CD4-positive, alpha-beta T cell treated with Interleukin-6 for 4 hours (primary cell): ENCODE measurements around the gene SASH1.

Source experiments
- DNase-seq: peaks from one replicate; pipeline ENCODE4 v3.0.0-alpha.2; 2020; ENCODE audit warnings: mixed read lengths

The SASH1 gene

DNA sequence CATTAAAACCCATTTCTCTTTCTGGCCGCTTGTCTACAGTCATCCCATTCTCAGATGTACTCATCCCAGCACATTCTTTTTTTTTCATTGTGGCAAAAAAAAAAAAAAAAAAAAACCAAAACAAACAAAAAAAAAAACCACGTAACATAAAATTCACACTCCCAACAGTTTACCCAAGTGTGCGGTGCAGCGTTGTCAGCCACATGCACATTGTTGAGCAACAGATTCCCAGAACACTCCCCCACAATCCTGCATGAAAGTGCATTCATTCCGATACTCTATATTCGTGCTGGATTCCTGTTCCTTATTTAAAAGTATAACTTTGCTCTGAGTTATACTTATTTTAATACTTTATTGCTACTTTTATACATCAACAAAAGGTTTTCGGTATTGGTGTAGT is 96.0 kb downstream of the SASH1 start:
- no peak for DNase-seq

DNA sequence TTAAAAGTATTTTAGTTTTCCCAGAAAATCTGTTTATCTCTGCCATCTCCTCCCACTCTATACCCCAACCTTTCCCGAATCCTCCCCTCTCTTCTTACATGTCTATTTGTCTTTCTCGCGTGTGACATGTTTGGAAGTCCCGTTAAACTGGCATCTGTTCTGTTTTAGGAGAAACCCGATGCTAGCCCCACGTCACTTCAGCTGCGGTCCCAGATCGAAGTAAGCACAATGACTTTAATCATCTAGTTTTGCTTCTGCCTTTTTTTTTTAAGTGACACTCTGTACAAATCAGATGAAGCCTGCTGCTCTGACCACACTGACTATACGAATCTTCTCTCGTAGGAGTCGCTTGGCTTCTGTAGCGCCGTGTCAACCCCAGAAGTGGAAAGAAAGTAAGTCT is 97.4 kb downstream of the SASH1 start:
- DNase-seq, result no peak

DNA sequence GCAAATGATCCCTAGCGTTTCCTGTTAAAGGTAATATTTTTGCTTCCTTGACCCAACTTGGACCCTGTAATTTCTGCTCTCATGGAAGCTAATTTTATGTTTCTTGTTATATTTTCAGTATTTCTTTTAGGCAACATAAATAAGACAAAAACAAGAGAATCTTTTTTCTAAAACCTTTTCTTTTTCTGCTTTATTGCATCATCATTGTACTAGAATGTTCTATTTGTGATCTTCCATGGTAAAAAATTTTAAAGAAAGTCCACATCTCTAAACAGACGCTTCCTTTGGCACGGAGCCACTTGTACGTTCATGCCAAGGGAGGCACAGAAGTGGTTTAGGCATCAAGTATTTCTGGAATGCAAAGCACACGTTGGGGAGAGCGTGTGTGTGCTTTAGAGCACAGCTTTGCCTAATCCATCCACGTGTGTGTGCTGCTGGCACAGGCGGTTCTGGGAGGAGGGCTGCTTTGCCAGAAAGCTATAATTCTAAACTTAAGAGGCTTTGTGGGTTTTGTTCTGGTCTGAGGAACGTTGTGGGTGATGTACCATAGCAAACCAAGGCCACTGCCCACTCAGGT is 98.3 kb downstream of the SASH1 start:
- DNase-seq, result no peak

DNA sequence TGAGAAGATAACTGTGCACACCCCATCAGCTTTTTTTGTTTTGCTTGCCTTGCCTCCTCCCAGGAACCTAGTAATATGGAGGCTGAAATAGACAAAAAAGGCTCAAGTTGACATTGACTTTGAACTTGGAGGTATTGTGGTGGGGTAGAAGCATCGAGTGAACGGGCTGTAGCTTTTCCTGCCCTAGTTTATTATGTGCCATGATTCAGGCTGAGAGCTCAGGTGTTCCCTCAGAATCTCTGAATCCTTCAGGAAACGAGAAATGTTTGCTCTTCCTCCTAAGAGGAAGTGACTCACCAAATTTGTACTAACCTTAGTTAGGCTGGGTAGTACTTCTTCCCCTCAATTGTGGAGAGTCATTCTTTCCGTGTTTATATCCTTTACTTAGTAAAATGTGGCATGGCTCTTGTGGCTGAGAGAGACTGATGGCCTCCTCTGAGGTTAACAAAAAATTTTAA is 98.8 kb downstream of the SASH1 start:
- no peak for DNase-seq

DNA sequence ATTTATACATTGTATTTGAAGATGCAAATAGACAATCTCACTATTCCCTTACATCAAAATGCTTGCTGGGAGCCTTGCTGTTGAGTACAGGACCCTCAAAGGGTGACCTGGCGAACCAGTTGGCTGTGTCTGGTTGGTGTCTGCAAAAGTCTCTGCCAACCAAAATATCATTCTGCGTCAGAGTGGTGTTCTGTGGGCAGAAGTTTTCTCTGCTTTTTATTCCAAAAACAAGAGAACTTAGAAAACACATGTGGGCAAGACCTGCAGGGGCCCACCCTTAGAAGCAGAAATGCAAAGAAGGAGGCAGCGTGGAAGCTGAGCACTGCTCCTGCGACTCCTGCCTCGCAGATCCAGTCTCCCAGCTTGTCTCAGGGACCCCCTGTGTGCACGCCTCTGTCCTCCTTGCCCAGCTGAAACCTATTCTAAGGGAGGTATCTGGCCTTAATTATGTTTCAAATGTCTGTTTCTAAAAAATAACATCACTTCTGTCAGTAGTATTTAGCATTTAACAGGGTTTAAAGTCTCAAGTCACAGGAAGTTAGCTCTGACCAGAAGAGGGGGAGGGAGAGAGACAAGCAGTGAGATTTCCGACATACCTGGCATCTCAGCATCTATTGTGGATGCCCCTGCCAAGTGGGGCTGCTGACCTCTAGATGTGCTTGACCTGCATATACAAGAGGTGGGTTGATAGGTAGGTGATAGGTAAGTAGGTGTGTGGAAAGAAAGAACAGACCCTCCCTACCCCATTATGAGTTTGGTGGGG is 101.3 kb downstream of the SASH1 start:
- DNase-seq, result no peak

DNA sequence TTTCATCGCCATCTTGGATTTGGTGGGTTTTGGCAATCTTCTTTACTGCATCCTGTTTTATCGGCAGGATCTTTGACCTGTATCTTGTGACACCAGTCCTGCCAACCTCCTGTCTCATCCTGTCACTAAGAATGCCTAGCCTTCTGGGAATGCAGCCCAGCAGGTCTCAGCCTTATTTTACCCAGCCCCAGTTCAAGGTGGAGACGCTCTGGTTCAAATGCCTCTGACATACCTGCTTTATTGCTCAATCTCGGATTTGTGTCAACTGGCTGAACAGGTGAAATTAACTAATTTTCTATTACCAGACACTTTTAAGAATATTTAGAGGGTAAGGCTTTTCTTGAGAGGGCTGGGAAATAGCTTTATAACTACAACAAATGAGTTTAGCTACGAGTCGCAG is 102.5 kb downstream of the SASH1 start:
- DNase-seq, result no peak

DNA sequence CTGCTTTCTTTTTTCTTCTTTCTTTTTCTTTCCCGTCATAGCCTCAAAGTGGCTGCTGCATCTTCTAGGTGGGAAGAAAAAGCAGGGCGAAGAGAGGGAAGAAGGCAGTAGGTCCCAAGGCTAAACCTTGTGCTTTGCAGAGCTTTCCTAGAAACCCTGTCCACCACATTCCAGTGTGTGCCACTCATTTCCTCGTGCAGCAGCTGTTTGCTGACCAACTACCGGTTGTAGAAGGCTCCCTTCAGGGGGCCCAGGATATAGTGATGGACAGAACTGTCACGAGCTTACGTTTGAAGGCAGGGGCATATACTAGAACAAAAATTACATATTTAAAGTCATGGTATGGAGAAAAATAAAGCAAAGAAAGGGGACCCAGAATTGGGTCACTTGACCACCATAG is 103.0 kb downstream of the SASH1 start:
- no peak for DNase-seq

DNA sequence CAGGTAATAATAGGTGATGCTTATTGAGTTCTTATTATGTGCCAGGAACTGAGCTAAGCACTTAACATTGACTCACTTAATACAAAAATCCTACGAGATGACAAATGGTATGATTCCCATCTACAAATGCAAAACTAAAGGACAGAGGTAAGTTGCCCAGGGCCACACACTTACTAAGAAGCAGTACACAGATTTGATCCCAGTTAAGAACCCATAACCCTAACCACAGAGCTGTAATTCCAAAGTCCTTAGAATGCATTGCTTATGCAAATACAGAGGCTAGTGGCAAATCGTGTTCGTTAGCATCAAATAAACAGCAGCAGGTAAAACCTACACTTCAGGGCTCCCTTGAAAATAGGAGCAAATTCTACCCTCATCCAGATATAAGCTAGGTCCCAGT is 104.0 kb downstream of the SASH1 start:
- DNase-seq, result no peak

DNA sequence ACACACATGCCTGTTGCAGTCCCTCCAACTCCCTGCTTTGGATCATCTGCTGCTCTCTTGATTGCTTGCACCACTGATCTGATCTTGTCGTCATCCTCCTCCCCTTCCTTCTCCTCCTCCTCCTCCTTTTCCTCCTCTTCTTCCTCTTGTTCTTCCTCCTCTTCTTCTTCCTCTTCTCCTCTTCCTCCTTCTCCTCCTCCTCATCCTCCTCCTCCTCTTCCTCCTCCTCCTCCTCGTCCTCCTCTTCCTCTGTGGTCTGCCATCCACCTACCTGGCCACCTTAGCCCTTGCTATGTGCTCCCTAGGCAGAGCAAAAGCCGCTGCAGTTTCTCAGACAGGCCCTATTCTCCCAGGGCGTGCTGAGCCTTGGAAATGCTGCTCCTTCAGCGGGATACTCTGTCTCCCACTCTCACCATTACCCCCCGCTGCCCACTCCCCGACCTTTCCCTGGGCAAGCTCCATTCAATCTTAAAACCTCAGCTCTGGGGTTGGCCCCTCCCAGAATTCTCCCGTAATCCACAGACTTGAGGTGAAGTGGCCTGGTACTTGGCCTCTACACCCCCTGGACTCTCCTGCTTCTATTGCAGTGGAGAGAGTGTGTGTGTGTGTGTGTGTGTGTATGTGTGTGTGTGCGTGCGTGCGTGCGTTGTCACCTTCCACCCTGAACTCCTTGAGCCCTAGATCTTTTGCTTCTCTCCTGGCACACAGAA is 105.0 kb downstream of the SASH1 start:
- no peak for DNase-seq

DNA sequence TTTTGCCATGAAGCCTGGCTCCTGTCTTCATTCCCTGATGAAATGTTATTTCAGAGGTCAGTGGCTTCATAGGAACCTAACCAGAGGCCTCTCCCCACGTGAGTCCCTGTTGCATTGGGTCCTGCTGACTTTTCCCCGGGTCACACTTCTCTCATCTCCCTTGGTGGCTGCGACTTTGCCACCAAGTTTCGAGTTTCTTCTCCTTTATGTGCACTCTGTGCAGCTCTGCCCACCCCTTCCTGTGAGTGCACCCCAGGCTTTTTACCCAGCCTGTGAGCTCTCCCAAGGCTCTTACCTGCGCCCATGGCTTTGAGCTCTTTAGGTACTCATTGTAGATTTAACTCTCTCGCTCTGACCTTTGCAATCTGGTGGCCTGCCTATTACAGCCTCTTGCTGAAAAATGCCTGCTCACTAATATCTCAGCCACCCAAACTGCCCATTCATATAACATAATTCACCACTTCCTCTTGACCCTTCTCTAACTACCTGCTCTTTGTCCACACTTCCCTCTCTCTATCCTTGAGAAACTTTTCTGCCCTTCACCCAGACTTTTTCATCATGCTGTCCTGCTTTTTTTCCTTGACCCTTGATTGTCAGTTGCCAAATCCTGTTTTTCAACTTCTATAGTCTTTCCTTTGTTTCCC is 105.9 kb downstream of the SASH1 start:
- no peak for DNase-seq

DNA sequence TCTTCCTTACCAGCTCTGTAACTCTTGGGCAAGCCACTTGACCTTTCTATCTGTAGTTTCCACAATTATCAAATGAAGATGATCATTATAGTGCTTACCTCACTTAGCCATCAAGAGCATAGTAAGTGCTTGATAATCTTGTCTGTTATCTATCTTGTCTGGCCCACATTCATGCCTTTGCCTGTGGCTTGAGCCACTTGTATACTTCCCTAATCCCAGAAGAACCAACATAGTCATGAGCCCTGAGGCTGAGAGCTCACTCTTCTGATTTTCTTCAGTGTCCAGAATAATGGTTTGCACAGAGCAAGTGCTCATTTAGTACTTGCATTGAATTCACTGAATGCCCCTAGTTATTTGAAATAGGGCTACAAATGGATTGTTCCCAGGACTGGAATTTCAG is 108.2 kb downstream of the SASH1 start:
- DNase-seq, result no peak

DNA sequence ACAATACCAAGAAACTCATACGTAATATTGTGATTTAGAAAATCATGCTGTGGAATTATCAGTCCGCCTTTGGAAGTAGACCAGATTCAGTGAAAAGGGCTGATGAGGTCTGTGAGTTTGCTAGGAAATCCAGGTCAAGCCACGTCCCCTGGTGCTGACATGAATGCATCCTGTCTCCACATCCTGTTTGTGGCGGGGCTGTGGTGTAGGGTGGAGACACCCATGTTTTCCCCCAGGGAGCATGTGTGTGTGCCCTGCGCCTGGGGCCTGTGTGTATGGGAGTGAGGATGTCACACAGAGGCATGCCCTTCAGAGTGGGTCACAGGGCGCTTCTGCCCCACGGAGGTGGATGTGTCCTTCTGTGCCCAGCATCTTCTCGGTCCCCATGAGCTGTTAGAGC is 109.1 kb downstream of the SASH1 start:
- DNase-seq, result peak; percentile 23

DNA sequence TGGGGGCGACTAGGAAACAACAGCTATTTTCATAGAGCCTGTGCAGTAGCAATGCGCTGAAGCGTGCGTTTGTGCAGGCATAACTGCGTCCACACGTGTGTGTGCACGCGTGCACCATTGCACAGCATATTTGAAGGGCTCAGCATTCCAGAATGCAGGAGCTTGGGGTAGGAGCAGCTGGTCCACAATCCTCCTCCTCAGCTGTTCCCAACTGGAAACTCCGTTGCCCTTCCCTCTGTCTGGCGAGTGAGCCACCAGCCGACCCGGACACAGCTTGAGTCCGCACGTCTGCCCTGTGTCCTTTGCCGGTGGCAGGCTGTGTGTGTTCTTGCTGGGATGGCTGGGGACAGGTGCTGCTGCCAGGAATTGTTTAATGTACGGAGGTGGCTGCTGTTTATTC is 110.2 kb downstream of the SASH1 start:
- no peak for DNase-seq

DNA sequence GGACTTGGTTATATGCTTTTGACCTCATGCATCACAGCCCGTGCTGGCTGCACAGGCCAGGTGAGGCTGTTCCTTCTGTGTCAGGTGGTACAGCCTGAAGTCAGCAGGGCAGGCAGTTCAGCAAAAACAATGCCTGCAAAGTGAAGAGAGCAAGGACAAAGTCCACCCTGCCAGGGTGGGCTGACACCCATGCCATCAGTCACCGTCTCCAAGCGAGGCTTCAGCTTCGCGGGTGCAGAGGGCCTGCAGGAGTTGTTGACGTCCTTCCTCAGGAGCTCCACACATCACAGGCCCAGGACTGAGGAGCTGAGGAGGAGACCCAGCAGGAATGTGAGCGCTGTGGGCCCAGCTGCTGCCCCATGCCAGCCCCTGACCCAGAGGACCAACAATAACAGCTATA is 111.3 kb downstream of the SASH1 start:
- no peak for DNase-seq

DNA sequence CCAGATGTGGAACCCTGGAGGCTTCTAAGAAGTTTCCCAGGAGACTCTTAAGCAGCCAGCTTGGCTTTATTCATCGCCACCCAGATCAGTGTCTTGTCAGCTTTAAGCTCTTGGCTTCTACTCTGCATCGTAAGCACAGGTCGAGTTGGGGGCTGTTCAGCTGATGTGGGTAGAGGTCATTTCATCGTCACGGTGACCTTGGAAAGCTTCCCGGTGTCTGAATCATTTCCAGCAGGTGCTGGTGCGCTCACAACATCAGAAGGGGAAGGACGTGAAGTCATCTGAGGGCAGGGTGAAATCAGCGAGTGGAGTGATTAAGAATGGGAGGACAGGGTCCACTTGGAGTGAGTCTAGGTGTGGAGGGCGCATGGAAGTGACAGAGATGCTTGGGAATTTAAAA is 112.6 kb downstream of the SASH1 start:
- DNase-seq, result no peak

DNA sequence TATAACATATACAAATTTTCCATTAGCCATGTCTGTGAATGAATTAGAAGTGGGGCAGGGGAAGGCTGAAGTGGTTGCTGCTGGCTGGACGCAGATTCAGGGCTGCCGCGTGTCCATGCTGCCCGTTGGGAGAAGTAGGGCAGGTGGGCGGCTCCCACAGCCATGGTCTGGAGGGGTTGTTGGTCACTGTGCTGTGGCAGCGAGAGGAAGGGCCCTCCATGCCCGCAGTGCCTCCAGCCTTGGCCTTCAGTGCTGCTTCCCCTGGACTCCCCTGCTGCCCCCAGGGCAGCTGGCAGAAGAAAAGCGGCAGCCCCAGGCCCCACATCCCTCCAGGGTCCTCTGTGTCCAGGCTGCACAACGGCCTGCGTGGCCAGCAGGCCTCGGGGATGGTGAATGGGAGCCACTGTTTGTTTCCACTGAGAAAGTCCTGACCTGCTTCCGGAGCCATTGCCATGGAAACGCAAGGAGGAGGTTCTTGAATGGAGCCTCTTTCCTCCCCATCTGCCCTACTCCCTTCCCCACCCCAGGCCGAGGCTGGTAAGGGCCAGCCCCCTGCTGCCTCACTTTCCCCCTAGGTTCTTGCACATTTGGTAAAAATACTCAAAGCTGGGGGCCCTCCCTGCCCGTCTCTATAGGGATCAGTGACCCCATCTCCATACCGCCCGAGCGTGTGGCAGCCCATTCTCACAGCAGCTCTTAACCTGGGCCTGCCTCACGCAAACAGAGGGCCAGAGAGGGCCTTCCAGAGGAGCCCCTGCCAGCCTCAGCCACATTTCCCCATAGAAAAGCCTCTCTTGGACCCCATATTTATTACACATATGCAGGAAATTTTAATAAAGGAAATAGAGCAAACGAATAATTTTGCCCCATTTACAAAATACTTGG is 113.3 kb downstream of the SASH1 start:
- no peak for DNase-seq

DNA sequence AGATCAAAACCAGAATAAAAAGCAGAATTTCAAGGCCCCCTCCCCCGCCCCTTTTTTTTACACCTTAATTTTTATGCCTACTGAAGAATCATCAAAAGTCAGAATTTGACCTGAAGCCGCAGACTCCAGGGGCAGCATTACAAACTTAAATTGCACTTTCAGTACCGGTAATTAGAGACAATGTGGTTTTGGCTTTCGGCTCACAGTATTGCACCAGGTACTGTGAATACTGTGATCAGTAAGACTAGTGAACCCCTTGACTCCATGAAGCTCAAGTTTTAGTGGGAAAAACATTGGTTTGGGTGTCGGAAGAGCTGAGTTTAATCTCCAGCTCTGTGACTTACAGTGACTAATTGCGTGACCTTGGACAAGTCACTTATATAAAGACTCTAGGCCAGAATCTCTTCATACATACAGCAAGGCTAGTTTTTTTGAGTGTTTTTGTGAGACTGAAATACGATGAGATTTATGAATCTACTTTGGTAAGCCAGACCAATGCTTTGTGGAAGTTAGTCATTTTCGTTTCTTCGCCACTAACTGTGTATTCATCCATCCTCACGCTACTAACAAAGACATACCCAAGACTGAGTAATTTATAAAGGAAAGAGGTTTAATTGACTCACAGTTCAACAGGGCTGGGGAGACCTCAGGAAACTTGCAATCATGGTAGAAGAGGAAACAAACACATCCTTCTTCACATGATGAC is 114.7 kb downstream of the SASH1 start:
- DNase-seq, result no peak

DNA sequence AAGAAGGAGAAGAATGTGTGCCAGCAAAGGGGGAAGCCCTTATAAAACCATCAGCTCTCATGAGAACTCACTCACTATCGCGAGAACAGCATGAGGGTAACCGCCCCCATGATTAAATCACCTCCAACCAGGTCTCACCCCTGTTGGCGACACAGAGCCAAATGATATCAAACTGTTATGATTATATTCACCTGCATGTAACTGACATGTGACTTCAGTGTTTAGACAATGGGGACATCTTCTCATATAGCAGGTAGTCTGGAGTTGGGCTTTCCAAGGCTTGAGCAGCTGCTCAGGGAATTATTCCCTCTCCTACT is 115.2 kb downstream of the SASH1 start:
- DNase-seq, result no peak

DNA sequence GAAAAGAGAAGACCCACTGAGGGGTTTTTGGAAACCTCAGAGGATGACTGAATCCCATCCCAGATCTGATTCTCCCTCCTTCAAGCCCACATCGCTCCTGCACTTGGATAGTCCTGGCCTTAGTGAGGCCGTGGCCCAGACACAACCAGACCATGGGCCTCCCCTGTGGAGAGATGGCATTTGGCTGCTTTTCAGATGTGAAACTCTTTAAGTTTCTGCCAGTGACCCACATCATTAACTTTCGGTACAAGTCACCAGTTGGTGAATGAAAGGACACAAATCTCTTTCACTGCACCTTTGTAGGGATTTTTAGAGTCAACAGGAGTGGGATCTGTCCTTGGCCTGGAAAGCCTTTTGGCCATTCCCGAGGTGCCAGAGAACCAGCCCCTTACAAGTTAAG is 116.6 kb downstream of the SASH1 start:
- DNase-seq, result no peak

DNA sequence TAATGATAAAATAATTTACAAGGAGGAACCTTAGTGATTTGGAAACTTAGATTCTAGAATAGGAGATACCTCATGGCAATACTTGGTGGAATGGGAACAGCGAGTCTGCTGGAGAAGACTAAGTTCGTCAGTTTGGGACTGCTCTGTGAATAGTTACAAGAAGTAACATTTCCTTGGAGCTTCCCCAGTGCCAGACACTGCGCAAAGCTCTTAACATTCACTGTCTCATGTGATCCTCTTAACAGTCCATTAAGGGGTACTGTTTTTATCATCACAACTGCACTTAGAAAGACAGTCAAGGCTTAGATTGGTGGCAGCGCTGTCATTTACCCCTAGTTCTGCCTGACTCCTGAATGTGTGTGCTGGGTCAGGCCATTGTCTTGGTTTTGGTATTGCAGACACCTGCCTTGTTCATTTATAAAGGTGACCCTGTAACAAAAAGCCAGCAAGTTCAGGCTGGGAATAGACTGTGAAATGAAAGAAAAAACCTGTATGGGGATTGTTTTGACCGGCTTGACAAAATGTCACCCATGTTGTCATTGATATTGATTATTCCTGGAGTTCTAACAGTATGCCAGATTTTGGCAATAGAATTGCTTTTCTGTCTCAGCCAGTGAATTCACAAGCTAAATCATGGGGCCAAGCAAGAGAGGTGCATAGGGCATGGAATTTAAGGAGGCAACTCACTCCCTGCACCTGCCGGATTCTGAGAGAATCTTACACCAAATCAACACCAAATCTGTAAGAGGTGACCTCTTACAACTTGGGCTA is 118.4 kb downstream of the SASH1 start:
- DNase-seq, result no peak

DNA sequence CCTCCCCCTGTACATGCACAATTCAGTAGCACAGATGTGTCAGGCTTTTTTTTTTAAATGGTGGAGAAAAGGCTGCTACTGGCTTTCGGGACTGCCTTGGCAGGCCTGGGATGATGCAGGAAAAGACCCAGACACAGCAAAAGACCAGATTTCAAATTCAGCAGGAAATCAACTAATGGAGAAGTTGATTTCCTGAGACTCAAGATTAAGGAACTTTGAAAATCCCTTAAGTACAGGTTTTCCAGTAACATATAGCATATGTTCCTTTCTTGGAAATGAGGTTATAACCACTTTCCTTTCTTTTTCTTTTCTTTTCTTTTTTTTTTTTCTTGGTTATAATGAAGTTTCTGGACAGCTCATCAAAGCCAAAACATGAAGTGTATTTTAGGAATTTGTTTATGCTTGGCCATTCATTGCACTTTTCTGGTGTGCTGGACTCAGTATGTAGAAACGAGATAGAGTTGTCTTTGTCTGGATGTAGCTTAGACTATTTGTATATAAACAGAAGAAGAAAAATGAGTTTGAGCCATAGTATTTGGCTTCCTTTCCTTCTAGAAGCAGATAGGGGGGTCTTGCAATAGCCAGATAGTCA is 119.4 kb downstream of the SASH1 start:
- no peak for DNase-seq
